ENCODE measurements around the gene RFX4.

RFX4 gene

DNA sequence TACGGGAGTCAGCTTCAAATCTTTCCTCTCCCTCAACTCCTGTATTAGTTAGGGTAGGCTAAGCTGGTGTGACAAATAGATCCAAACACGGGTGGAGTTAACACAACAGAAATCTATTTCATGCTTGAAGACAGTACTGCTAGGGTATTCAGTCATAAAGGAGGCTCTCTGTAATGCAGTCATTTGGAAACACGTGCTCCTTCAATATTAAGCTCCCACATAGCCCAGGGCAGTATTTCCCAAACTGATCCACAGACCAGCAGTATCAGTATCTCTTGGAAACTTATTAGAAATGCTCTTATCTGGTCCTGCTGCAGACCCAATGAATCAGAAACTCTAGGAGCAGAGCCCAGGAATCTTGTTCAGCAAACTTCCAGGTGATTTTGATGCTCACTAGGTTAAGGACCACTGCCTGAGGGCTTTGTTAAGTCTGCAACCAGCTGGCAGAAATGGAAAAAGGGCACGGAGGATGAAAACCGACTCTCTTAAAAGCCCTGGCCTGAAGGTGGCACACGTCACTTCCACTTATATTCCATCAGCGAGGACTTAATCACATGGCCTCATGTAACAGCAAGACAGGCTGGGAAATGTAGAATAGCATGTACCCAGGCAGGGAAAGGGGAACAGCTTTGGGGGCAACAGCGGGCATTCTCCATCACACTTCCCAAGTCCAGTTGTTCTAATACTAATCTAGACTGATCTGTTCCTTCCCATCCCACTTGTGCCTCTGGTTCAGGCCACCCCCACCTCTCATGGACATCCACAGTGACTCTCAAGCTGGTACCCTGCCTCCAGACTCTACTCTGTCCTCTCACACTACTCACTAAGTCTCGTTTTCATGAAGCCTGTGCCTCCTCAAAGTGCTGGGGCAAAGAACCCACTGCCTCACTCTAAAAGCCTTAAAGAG lies 153.5 kb downstream of the RFX4 start:
- no peak for DNase-seq

- DNase-seq = no peak
Measured at GRCh38 chr12:106739318-106739717, 156.5 kb downstream of the RFX4 start.

- DNase-seq = no peak
Measured at GRCh38 chr12:106739815-106740530, 157.2 kb downstream of the RFX4 start.

DNA sequence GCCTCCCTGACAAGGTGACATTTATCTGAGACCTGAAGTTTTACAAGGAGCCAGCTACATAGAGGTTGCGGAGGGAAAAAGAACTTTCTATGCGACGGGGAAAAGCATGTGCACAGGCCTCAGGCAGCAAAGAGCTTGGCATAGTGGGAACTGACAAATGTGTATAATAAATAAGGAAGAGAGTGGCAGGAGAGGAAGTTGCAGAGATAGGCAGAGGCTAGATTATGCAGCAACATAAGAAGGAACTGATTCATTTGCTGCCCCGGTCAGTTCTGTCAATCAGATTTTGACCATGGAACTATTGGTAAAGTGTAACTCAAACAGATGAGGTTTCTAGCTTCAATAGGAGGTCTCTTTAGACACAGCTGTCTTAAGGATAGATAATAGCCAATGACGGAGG lies 158.0 kb downstream of the RFX4 start:
- DNase-seq = no peak

DNA sequence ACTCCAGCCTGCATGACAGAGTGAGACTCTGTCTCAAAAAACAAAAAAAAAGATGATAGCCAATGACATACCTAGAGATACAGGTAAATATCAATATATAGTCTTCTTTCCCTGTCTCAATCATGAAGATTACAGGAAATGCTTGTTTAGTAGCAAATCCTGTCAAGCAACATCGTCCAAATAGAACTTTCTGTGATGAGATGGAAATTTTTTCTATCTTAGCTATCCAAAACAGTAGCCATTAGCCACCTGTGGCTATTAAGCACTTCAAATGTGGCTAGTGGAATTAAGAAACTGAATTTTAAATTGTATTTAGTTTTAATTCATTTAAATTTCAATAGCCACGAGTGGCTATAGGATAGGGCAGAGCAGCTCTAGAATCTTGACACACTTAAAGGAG lies 158.4 kb downstream of the RFX4 start:
- no peak for DNase-seq

- no peak for DNase-seq
Measured at GRCh38 chr12:106743270-106743988, 160.6 kb downstream of the RFX4 start.

- no peak for DNase-seq
Measured at GRCh38 chr12:106744600-106744999, 161.8 kb downstream of the RFX4 start.

GRCh38 chr12:106745181-106745745 lies 162.5 kb downstream of the RFX4 start:
- no peak for DNase-seq

- peak; percentile 7 for DNase-seq
Measured at GRCh38 chr12:106747973-106748436, 165.2 kb downstream of the RFX4 start.

GRCh38 chr12:106750524-106750923 lies 167.7 kb downstream of the RFX4 start:
- DNase-seq = peak; percentile 11

GRCh38 chr12:106753526-106753925 lies 170.7 kb downstream of the RFX4 start:
- DNase-seq = peak; percentile 58

DNA sequence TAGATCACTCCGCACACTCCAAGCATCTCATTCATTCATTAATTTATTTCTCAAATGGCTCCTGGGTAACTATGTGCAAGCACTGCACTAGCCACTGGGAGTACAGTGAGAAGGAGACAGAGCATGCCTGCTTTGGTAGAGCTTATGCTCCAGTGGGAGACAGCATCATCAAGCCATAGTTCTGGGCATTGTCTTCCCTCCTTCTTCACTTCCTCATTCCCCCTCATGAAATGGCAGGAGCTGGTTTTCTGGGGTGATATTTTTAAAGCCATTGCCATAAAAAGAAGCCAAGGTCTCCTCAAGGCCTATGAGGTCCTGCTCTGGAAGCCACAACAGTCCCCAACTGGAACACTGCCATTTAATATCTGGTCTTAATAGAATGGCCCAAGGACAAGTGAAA lies 171.5 kb downstream of the RFX4 start:
- no peak for DNase-seq

DNA sequence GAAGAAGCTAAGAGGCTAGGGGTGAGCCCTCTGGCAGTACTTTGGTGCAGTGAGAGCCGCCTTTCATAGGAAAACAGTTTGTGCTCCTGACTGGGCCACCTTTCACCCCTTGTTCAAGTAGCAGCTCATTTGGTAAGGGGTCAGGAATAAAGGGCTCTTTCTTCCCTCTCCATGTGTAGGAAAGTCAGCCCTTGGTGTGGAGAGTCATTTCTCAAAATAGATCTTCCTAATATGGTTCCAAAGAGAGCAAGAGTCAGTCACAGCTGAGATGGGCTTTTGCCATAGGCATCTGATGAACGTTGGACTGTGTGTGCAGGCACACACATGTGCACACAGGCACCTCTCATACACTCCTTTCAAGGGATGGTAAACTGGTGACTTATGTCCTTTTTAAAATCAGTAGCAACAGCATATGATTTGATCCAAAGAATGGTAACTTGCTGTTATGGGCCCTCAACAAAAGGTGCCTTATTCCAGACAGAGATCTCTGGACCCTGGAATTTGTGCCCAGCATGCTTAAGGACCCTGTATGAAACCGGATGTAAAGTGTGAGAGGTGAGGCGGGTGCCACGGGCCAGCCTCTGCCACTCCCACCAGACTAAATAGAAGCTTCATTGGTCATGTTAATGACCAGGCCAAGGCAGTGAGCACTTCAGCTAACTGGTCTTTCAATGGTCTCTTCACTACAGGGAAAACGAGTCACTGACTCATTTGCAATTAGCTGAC lies 175.0 kb downstream of the RFX4 start:
- DNase-seq = no peak

DNA sequence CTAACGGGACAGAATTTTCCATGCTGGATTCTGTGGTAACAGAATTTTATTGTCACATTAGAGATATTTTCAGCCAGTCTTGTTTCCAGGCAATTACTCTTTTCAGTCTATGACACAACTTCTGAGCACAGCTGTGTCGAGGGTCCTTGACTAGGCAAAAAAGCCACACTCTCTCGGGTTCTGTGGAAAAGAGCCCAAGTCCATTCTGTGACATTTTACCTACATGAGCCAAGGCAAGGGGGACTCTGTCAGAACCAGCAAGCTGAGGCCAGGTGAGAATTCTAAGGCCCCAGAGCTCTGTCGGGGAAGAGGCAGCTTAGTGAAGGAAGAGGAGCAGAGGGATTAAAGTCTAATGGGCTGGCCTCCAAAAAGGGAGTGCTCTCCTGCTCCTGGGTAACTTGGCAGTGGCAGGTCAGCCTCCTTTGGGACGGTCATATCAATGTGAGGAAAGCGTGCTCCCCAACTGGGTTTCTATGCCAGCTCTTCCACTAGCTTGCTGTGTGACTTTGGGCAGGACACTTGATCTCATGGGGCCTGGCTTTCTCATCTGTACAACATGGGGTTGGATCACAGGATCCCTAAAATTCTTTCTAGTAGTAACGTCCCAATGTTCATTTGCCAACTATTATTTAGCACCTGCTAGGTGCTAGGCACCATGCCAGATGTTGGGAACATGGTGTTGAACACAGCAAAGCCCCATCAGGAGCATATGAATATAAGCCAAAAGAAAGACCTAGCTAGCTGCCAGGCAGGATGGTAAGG lies 175.7 kb downstream of the RFX4 start:
- no peak for DNase-seq

GRCh38 chr12:106759526-106760183 lies 176.9 kb downstream of the RFX4 start:
- DNase-seq = no peak

- DNase-seq = no peak
Measured at GRCh38 chr12:106760184-106760531, 177.4 kb downstream of the RFX4 start.

GRCh38 chr12:106764220-106764619 lies 181.4 kb downstream of the RFX4 start:
- DNase-seq = no peak

DNA sequence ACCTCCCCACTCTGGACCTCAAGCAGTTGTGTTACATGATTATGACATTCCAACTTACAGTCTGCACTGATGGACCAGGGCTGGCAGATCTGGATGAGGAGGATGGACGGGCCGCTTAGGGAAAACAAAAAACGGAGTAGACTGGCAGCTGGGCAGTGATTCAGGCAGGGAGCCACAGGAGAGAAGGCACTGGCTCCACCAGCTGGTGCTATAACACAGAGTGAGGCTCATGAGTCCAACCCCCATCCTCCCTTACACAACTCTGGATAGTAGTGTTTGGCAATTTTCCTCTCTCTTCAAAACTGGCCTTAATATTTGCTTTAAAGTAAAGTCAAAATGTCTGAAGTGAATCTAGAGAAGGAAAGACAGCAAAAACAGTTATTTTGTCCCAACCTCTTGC lies 181.9 kb downstream of the RFX4 start:
- no peak for DNase-seq

- no peak for DNase-seq
Measured at GRCh38 chr12:106766393-106766826, 183.6 kb downstream of the RFX4 start.

- no peak for DNase-seq
Measured at GRCh38 chr12:106767206-106767605, 184.4 kb downstream of the RFX4 start.

Data from activated CD4-positive, alpha-beta T cell treated with anti-CD3 and anti-CD28 coated beads, Interleukin-2, amount 50 U/mL, for 16 hours (primary cell).